GM12864 (cell line): Measurements from ENCODE around the gene CRX.
"Not testable (repeated sequence)": the region's sequence is repeated elsewhere in the genome, so short reads cannot be mapped to it uniquely, and the experiment has no call there.

Source experiments
- DNase-seq: peaks from one replicate; pipeline ENCODE4 v3.0.0-alpha.2; 2011; ENCODE audit warnings: low read depth
- H3K4me3 ChIP-seq: 2 replicates; pipeline ENCODE4 v1.5.1; 2011; ENCODE audit warnings: mild to moderate bottlenecking, low read depth, low read length, control low read depth
- TF ChIP-seq, protein P1 (sequence below): IDR thresholded peaks from 2 replicates; pipeline ENCODE4 v1.5.1; 2011; ENCODE audit warnings: low read depth, mild to moderate bottlenecking, moderate library complexity, low read length, control low read depth, inconsistent platforms; ENCODE audit errors: missing control alignments

Gene CRX

DNA sequence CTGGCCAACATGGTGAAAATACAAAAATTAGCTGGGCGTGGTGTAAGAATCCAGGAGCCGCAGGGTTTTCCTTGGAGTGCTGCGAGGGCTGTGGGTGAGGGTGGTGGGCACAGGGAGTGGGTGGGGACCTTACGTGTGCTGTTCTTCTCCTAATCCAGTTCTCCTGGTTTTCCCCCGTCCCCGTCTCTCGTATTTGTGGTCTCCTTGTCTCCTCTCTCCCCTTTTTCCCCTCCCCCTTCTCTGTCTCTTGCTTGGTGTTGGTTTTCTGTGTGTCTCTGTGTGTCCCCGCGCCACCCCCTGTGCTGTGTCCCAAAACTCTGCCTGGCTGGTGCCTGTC is 41.6 kb upstream of the CRX start:
- H3K4me3 ChIP-seq = no peak overlapping the region
- no peak for DNase-seq
- TF ChIP-seq, protein P1, sequence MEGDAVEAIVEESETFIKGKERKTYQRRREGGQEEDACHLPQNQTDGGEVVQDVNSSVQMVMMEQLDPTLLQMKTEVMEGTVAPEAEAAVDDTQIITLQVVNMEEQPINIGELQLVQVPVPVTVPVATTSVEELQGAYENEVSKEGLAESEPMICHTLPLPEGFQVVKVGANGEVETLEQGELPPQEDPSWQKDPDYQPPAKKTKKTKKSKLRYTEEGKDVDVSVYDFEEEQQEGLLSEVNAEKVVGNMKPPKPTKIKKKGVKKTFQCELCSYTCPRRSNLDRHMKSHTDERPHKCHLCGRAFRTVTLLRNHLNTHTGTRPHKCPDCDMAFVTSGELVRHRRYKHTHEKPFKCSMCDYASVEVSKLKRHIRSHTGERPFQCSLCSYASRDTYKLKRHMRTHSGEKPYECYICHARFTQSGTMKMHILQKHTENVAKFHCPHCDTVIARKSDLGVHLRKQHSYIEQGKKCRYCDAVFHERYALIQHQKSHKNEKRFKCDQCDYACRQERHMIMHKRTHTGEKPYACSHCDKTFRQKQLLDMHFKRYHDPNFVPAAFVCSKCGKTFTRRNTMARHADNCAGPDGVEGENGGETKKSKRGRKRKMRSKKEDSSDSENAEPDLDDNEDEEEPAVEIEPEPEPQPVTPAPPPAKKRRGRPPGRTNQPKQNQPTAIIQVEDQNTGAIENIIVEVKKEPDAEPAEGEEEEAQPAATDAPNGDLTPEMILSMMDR = no peak

DNA sequence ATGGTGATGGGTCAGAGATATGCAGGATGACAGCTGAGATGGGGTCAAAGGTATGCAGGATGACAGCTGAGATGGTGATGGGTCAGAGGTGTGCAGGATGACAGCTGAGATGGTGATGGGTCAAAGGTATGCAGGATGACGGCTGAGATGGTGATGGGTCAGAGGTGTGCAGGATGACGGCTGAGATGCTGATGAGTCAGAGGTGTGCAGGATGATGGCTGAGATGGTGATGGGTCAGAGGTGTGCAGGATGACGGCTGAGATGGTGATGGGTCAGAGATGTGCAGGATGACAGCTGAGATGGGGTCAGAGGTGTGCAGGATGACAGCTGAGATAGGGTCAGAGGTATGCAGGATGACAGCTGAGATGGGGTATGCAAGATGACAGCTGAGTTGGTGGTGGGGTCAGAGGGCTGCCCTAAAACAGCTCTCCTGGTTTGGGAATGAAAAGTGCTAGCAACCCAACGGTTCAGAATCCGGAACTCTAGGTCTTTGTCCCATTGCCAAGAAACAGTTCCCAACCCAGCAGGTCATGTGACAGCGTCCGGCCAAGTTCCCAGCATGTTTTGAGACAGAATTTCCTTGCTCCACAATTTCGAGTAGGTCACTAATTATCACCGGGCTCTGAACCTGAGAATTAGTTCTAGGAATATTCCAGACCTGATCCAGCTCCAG is 40.0 kb upstream of the CRX start:
- DNase-seq = no peak
- TF ChIP-seq, protein P1 = no peak
- no peak overlapping the region for H3K4me3 ChIP-seq

DNA sequence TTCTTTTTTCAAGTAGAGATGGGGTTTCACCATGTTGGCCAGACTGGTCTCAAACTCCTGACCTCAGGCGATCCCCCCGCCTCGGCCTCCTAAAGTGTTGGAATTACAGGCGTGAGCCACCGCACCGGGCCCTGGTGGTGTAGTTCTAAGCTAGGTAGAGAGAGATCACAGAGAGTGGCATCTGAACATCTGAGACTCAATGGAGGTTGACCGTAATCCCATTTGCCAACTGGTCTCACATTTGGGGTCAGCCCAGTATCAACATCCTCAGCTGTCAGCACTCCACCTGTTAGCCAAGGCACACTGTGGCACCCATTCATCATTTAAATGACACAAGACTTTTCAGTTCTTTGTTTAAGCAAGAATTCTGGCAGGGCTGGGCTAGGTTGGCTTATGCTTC is 35.2 kb upstream of the CRX start:
- H3K4me3 ChIP-seq = no peak overlapping the region
- TF ChIP-seq, protein P1 = no peak
- no peak for DNase-seq

DNA sequence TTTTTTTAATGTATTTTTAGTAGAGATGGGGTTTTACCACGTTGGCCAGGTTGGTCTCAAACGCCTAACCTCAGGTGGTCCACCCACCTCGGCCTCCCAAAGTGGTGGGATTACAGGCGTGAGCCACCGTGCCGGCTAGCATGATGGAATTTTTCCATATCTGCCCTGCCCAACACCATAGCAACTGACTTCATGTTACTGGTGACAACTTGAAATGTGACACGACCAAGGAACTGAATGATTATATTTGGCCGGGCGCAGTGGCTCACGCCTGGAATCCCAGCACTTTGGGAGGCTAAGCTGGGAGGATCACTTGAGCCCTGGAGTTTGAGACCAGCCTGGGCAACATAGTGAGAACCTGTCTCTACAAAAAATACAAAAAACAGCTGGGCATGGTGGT is 34.4 kb upstream of the CRX start:
- not testable (repeated sequence) for H3K4me3 ChIP-seq, DNase-seq

DNA sequence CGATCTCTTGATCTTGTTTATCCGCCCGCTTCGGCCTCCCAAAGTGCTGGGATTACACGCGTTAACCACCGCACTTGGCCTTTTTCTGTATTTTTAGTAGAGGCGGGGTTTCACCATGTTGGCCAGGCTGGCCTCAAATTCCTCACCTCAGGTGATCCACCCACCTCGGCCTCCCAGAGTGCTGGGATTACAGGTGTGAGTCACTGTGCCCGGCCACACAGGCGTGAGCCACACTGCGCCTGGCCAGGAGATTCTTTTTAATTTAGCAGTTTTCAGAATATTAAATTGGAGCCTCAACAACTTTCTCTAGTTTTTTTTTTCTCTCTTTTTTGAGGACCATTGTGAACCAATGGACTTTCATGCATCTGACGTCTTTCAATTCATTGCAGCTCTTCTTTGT is 31.9 kb upstream of the CRX start:
- H3K4me3 ChIP-seq, DNase-seq: not testable (repeated sequence)

DNA sequence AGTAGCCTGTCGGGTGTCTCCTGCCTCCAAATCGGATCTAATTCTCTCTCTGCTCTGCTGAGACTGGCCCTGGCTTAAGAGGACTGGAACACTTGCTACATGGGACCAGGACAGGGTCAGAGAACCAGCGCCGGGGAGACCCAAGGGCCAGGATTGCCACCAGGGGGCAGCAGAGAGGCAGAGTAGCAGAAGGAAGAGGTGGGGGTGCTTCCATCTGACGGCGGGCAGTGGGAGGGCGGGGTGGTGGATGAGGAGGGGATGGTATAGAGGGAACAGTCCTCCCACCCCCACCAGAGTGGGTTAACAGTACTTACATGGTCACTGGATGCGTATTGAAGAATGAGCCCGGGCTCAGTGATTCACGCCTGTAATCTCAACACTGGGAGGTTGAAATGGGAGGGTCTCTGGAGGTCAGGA is 31.3 kb upstream of the CRX start:
- TF ChIP-seq, protein P1 = peak; percentile 80
- H3K4me3 ChIP-seq = no peak overlapping the region
- DNase-seq = no peak

DNA sequence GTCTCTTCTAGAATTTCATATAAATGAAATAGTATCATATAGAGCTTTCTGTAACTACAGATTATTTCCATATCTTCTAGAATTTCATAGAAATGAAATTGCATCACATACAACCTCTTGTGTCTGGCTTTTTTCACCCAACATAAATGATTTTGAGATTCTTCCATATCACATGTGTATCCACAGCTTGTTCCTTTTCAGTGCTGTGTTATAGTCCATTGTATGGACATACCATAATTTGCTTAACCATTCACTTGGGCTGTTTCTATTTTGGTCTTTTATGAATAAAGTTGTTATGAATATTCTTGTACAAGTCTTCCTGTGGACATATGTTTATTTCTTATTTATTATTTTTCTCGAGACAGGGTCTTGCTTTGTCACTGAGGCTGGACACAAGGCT is 29.1 kb upstream of the CRX start:
- H3K4me3 ChIP-seq = no peak overlapping the region
- DNase-seq = no peak
- TF ChIP-seq, protein P1 = no peak

DNA sequence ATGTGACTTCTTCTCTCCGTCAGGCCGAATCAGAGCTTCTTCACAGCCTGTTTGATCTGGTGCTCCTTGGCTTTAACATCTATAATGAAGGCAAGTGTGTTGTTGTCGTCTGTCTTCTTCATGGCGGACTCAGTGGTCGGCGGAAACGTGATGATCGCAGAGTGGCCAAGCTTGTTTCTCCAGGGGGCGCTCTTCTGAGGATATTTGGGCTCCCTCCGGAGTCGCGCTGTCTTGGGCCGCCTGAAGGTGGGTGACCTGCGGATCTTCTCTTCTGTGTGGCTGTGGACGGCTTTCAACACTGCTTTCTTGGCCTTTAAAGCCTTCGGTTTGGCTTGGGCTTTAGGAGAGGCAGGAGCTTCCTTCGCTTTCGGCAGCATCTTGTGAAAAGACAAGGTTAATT is 27.2 kb upstream of the CRX start:
- no peak overlapping the region for H3K4me3 ChIP-seq
- no peak for DNase-seq
- TF ChIP-seq, protein P1 = no peak
